PC-3 (cell line): Measurements from ENCODE around the gene PRKAR1B.

Experiments used
- CTCF ChIP-seq: fragments of 300-600 bp; sonication (generic); conservative IDR thresholded peaks from 2 replicates; pipeline ENCODE4 v1.5.1; 2017; ENCODE audit warnings: antibody characterized with exemption, low read depth, mild to moderate bottlenecking, low read length
- EZH2 ChIP-seq: fragments of 300-600 bp; sonication (generic); IDR thresholded peaks from one replicate; pipeline ENCODE4 v1.6.1; 2017; ENCODE audit warnings: antibody characterized with exemption, mild to moderate bottlenecking, low read length; ENCODE audit not compliant: unreplicated experiment
- EZH2phosphoT487 ChIP-seq: fragments of 300-600 bp; sonication (generic); IDR thresholded peaks from 2 replicates; pipeline ENCODE4 v1.6.1; 2018; ENCODE audit warnings: mild to moderate bottlenecking, antibody characterized with exemption, low read length, borderline replicate concordance

GRCh38 chr7:613442-614140 is 113.5 kb downstream of the PRKAR1B start:
- TF ChIP-seq CTCF (no peak), EZH2 (no peak), EZH2phosphoT487 (no peak)
